ENCODE data around the gene APOL4. TPM values are rescaled to one million over a fixed set of nuclear protein-coding genes. Genes with fewer than 3 reads are reported as not detected.

Gene APOL4
- total RNA-seq, 2 experiments from 2014 or later, result not detected

GRCh38 chr22:36185828-36186624, 15.6 kb downstream of the APOL4 start:
- H3K4me3 ChIP-seq (ENCODE audit: low read length), result no peak overlapping the region
- ChIA-PET CTCF (interaction anchor here (0.9 kb wide), 1 partner anchor 28 kb away, joined by 4 read pairs; no protein-coding TSS in a partner anchor), POLR2A (interaction anchor here (0.6 kb wide), 1 partner anchor 128 kb away, joined by 4 read pairs; no protein-coding TSS in a partner anchor)
- DNase-seq (no peak), ATAC-seq (ENCODE audit: poor library complexity) (no peak)
- Mint-ChIP-seq H3K4me1 (ENCODE audit: low read depth) (no peaks in the 10 kb centered on the region), H3K27me3 (no peaks in the 10 kb centered on the region), H3K4me3 (no peak overlapping the region), H3K9me3 (no peaks in the 10 kb centered on the region), H3K27ac (no peak overlapping the region), H3K36me3 (ENCODE audit: low read depth) (no peaks in the 10 kb centered on the region)
- H3K27me3 ChIP-seq (ENCODE audit: control insufficient read depth in 1 of 2, insufficient read depth in 2 of 2, low read length in 2 of 2), result peaks cover 0 to 4% of the 10 kb centered on the region in 2 experiments
- H3K4me1 ChIP-seq (ENCODE audit: insufficient read depth, low read length), result no peaks in the 10 kb centered on the region
- no peaks in the 10 kb centered on the region for H3K36me3 ChIP-seq (ENCODE audit: insufficient read depth, low read length)
- no peaks in the 10 kb centered on the region for H3K9me3 ChIP-seq (ENCODE audit: control insufficient read depth in 1 of 2, insufficient read depth in 1 of 2, low read length in 2 of 2)
- no peak for TF ChIP-seq CTCF (IDR thresholded peaks at IDR 0.05)
- H3K27ac ChIP-seq (ENCODE audit: low read depth in 1 of 2, low read length in 2 of 2), result no peak overlapping the region
- intact Hi-C loops (cut with DNase I, micrococcal nuclease), result no loop called here

DNA sequence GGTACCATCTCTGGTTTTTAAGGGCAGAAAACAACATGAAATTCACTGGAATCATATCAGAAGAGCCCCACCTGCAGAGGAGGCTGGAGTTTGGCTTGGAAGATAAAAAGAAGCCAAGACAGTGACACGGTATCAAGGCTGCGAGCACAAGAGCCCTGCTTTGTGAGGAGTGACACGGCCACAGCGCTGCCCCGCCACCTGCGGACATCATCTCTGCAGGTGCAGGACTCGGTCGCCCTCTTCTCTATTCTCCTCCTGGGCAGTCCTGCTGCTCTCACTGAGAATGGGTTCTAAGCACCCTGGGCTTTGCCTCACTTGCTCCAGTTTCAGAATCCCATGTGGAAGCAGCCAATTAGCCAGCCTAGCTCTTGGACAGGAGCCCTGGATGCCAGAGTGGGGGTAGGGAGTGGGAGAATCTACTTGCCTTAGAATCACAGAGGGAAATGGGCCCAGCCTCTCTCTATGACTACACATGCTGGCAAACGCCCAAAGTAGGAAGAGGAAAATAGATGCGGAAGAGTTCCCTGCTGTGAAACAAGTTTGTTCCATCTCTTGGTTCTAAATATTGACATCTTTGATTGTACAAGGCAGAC, 17.1 kb downstream of the APOL4 start:
- Histone ChIP-seq H3K27ac (ENCODE audit: low read depth in 1 of 2, low read length in 2 of 2) (no peak overlapping the region), H3K4me3 (ENCODE audit: low read length) (no peak overlapping the region), H3K27me3 (ENCODE audit: control insufficient read depth in 1 of 2, insufficient read depth in 2 of 2, low read length in 2 of 2) (peaks cover 0 to 2% of the 10 kb centered on the region in 2 experiments), H3K9me3 (ENCODE audit: control insufficient read depth in 1 of 2, insufficient read depth in 1 of 2, low read length in 2 of 2) (no peaks in the 10 kb centered on the region), H3K4me1 (ENCODE audit: insufficient read depth, low read length) (peaks cover 7% of the 10 kb centered on the region), H3K36me3 (ENCODE audit: insufficient read depth, low read length) (no peaks in the 10 kb centered on the region)
- TF ChIP-seq CTCF (IDR thresholded peaks at IDR 0.05), result no peak
- no peaks in the 10 kb centered on the region for H3K27me3 Mint-ChIP-seq
- no peak overlapping the region for H3K4me3 Mint-ChIP-seq
- intact Hi-C loops (cut with DNase I, micrococcal nuclease), result loop anchor here in 1 of 2 experiments (5.0 kb wide), 1 partner anchor 557 kb away; no protein-coding TSS in a partner anchor
- ChIA-PET POLR2A (no interaction called here), CTCF (no interaction called here)
- no peak overlapping the region for H3K27ac Mint-ChIP-seq
- peaks cover 6% of the 10 kb centered on the region for H3K4me1 Mint-ChIP-seq (ENCODE audit: low read depth)
- H3K9me3 Mint-ChIP-seq, result no peaks in the 10 kb centered on the region
- no peaks in the 10 kb centered on the region for H3K36me3 Mint-ChIP-seq (ENCODE audit: low read depth)
- no peak for ATAC-seq (ENCODE audit: poor library complexity)
- no peak for DNase-seq

DNA sequence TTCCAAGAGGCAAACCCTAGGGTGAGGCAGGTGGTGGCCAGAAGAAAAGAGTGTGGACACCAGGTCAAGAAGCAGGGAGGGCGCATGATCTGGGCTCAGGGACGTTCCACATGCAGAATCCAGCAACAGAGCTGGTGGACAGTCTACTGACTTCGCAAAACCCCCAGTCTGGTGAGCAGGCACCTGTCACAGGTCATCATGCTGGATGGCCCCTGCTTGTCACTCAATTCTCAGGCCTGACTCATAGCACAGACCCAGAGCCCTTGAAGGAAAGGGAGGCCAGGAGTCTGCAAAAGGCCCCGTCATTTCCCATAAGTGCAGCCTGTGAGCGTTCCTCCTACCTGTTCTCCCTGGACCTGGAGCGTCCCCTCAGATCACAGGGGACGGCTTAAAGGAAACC, 18.2 kb downstream of the APOL4 start:
- Mint-ChIP-seq H3K4me1 (ENCODE audit: low read depth) (peaks cover 6% of the 10 kb centered on the region), H3K9me3 (no peaks in the 10 kb centered on the region), H3K27ac (no peak overlapping the region), H3K4me3 (no peak overlapping the region), H3K27me3 (no peaks in the 10 kb centered on the region), H3K36me3 (ENCODE audit: low read depth) (no peaks in the 10 kb centered on the region)
- Histone ChIP-seq H3K27ac (ENCODE audit: low read depth in 1 of 2, low read length in 2 of 2) (no peak overlapping the region), H3K36me3 (ENCODE audit: insufficient read depth, low read length) (no peaks in the 10 kb centered on the region), H3K4me3 (ENCODE audit: low read length) (no peak overlapping the region), H3K9me3 (ENCODE audit: control insufficient read depth in 1 of 2, insufficient read depth in 1 of 2, low read length in 2 of 2) (no peaks in the 10 kb centered on the region), H3K4me1 (ENCODE audit: insufficient read depth, low read length) (peaks cover 7% of the 10 kb centered on the region), H3K27me3 (ENCODE audit: control insufficient read depth in 1 of 2, insufficient read depth in 2 of 2, low read length in 2 of 2) (peaks cover 0 to 2% of the 10 kb centered on the region in 2 experiments)
- DNase-seq (no peak), ATAC-seq (ENCODE audit: poor library complexity) (no peak)
- intact Hi-C loops (cut with DNase I, micrococcal nuclease), result loop anchor here in 1 of 2 experiments (5.0 kb wide), 1 partner anchor 556 kb away; no protein-coding TSS in a partner anchor
- CTCF ChIA-PET, result no interaction called here
- POLR2A ChIA-PET, result no interaction called here
- no peak for TF ChIP-seq CTCF (IDR thresholded peaks at IDR 0.05)
